Left renal pelvis (tissue), 4 donors: ENCODE data around the gene TMEM17. TPM values are rescaled to one million over a fixed set of nuclear protein-coding genes. Genes with fewer than 3 reads are reported as not detected.
A peak's percentile ranks its signal among the peaks of the same experiment; 100 is the strongest.

ENCODE experiments used
- DNase-seq, 4 donors: peaks; one replicate each; pipeline ENCODE4 v3.0.0-alpha.2; 2013; ENCODE audit warnings: low read depth in 4 of 4, low spot score in 3 of 4
- polyA plus RNA-seq, 4 donors: library from polyadenylated mRNA; unstranded; fragments of 120-200 nt; gene quantifications; one replicate each; pipeline ENCODE4 v1.2.1, GENCODE V29; 2013; ENCODE audit not compliant: insufficient read length in 4 of 4

The TMEM17 gene
- polyA plus RNA-seq, 4 donors = 5.1 to 6.5 (median 6.1) TPM

GRCh38 chr2:62458206-62458641 is 47.8 kb downstream of the TMEM17 start:
- DNase-seq = no peak

- no peak for DNase-seq
Measured at GRCh38 chr2:62457556-62457955, 48.4 kb downstream of the TMEM17 start.

DNA sequence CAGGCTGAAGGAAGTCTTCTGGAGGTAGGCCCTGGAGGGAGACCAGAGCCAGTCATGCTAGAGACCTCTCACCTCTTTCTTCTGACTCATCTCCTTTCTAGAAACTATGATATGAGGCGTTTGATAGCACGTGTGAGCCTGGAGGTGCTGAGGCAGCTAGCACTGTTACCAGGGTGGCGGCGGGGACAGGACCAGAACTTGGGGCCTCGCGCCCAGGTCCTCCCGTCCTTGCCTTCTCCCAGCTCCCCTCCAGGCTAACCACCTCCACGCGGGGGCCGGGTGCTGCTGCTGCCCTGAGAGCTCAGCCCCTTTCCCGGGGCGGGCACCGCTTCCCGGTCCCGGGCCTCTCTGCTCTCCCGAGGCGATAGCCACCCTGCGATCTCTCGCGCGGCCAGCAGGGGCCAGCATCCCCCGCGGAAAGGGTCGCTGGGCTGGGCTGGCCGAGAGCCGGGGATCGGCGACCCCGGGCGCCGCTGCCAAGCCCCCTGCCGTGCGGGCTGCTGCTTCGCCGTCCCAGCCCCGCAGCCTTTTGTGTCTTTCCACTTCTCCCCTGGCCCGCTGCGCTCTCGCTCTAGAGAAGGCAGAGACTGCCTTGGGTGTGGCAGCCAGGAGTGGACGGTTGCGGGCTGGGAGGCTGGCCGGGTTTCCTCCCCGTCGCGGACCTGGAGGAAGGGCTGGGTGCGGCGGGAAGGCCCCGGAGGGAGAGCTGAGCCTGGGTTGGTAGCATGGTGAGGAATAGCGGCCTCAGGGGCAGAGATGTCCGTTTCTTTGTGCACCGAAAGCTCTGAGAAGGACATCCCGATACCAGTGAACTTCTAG is 49.1 kb downstream of the TMEM17 start:
- DNase-seq = peak in 1 of 4 donors; percentile 39

DNA sequence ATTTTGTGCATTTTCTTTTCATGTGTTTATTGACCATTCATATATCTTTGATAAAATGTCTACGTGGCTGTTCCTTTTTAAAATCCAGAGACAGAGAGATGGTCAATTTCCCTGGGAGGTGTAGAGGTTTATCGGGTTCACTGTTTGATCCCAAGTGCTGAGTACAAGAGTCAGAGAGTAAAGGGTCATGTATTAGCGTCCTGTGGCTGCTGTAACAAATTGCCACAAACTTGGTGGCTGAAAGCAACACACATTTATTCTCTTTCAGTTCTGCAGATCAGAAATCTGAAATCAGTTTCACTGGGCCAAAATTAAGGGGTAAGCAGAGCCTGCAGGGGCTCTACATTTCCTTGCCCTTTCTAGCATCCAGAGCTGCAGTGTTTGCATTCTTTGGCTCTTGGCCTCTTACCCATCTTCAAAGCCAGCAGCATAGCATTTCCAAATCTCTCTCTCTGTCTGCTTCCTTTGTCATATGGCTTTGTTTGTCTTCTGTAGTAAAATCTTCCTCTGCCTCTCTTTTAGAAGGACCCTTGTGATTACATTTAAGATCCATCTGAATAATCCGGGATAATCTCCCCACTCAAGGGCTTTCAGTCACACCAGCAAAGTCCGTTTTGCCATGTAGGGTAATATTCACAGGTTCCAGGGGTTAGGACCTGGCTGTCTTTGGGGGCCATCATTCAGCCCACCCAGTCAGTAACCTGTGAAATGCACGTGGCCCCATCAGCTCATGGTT is 49.9 kb downstream of the TMEM17 start:
- no peak for DNase-seq

DNA sequence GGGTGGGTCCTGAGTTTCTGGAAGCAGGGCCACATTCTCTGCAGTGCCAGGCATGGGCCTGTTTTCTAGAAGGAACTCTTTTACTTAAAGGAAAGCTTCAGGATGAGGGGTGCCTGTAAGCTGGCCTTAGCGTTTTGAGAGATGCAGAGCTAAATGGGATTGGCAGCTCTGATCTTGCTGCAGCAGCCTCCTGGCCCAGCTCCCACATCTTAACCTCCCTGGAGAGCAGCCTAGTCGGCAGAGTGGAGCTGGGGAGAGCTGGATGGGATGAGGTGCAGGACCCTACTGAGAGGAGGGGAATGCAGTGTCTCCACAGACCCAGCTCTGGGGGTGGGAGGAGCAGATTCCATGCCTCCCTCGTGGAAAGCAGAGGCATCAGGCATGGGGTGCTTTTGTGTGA is 52.0 kb downstream of the TMEM17 start:
- DNase-seq = no peak

DNA sequence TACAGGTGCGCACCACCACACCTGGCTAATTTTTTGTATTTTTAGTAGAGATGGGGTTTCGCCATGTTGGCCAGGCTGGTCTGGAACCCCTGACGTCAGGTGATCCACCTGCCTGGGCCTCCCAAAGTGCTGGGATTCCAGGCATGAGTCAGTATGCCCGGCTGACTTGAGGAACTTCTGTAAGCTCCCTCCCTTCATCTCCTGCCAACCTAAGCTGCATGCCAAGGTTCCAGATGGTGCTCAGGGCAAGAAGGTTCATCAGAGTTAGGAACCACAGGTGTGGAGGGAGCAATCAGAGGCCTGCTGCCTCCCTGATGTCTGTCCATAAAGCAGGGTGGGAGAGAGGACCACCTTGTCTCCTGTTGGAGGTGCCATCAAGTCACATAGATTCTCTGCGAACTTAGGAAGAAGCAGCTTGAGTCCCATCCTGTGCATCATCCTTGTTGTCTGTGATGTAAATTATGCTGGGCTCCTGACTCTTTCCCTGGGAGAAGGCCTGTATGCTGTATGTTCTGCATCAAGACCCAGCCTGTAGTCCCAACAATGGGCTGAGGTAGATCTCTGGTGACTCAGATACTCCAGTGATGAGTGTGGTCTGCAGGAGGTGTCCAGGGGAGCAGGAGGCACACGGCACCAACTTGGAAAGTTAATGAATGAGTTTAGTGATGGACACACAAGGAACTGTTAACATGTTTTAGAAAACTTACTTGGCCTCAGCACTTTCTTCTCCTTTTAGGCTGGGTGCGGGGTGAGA is 53.1 kb downstream of the TMEM17 start:
- DNase-seq = no peak

GRCh38 chr2:62450716-62451191 is 55.2 kb downstream of the TMEM17 start:
- no peak for DNase-seq

Other genes starting within 250 kb of the TMEM17 start
- 10 to 100 TPM; 45.0 to 95.9 (median 55.6) TPM for gene EHBP1, start 199.5 kb upstream of the TMEM17 start, polyA plus RNA-seq